Hepatocyte (in vitro differentiated cells): Measurements from ENCODE around the gene PTPRD.

Experiments used
- EZH2 ChIP-seq: fragments of 200-600 bp; sonication (generic); IDR thresholded peaks from 2 replicates; pipeline ENCODE4 v1.6.1; 2016; ENCODE audit warnings: antibody characterized with exemption, mild to moderate bottlenecking, borderline replicate concordance
- EZH2phosphoT487 ChIP-seq: fragments of 200-600 bp; sonication (generic); IDR thresholded peaks from one replicate; pipeline ENCODE4 v1.6.1; 2018; ENCODE audit warnings: antibody characterized with exemption, mild to moderate bottlenecking, low read depth, moderate library complexity; ENCODE audit not compliant: unreplicated experiment, severe bottlenecking
- TF ChIP-seq, protein P1 (sequence below): fragments of 200-600 bp; sonication (generic); IDR thresholded peaks from 2 replicates; pipeline ENCODE4 v1.5.1; 2016; ENCODE audit warnings: antibody characterized with exemption, mild to moderate bottlenecking; ENCODE audit not compliant: poor library complexity

GRCh38 chr9:8895106-8895860 lies 1717.5 kb downstream of the PTPRD start:
- TF ChIP-seq, protein P1, sequence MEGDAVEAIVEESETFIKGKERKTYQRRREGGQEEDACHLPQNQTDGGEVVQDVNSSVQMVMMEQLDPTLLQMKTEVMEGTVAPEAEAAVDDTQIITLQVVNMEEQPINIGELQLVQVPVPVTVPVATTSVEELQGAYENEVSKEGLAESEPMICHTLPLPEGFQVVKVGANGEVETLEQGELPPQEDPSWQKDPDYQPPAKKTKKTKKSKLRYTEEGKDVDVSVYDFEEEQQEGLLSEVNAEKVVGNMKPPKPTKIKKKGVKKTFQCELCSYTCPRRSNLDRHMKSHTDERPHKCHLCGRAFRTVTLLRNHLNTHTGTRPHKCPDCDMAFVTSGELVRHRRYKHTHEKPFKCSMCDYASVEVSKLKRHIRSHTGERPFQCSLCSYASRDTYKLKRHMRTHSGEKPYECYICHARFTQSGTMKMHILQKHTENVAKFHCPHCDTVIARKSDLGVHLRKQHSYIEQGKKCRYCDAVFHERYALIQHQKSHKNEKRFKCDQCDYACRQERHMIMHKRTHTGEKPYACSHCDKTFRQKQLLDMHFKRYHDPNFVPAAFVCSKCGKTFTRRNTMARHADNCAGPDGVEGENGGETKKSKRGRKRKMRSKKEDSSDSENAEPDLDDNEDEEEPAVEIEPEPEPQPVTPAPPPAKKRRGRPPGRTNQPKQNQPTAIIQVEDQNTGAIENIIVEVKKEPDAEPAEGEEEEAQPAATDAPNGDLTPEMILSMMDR: no peak
- TF ChIP-seq EZH2 (no peak), EZH2phosphoT487 (no peak)
